Esophagus muscularis mucosa (tissue), 3 donors: Measurements from ENCODE around the gene B4GALT1.

Experiments
- POLR2A ChIP-seq: fragments of 450-650 bp; IDR thresholded peaks from one replicate; pipeline ENCODE4 v1.6.1; 2017; ENCODE audit warnings: antibody characterized with exemption, moderate library complexity, mild to moderate bottlenecking, low read depth
- POLR2AphosphoS5 ChIP-seq, 2 donors: sonication (generic); formaldehyde crosslinking; IDR thresholded peaks; one replicate each; pipeline ENCODE4 v1.6.1; 2017; ENCODE audit warnings: antibody characterized with exemption in 2 of 2
- TF ChIP-seq, protein P1 (sequence below), 3 experiments: fragments of 200-600 bp in 2 of 3; fragments of 450-650 bp in 1 of 3; sonication (generic) in 2 of 3; IDR thresholded peaks; one replicate each; pipeline ENCODE4 v1.5.1; 2017 to 2019; ENCODE audit warnings: antibody characterized with exemption in 3 of 3, mild to moderate bottlenecking in 2 of 3, moderate library complexity in 1 of 3

DNA sequence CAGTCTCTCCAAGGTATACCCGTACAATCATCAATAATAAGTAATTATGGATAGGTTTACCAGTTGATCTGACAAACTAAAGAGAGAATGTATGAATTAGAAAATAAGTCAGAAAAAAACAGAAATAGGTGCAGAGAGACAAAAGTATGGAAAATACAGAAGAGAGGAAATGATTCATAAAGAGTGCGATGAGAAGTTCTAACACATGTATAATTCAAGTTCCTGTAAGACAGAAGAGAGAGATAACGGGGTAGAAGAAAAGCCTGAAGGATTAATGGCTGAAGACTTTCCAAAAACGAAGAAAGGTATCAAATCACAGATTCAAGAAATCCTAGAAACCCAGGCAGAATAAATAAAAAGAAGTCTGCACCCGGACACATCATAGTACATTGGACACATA lies 74.5 kb downstream of the B4GALT1 start:
- TF ChIP-seq, protein P1, sequence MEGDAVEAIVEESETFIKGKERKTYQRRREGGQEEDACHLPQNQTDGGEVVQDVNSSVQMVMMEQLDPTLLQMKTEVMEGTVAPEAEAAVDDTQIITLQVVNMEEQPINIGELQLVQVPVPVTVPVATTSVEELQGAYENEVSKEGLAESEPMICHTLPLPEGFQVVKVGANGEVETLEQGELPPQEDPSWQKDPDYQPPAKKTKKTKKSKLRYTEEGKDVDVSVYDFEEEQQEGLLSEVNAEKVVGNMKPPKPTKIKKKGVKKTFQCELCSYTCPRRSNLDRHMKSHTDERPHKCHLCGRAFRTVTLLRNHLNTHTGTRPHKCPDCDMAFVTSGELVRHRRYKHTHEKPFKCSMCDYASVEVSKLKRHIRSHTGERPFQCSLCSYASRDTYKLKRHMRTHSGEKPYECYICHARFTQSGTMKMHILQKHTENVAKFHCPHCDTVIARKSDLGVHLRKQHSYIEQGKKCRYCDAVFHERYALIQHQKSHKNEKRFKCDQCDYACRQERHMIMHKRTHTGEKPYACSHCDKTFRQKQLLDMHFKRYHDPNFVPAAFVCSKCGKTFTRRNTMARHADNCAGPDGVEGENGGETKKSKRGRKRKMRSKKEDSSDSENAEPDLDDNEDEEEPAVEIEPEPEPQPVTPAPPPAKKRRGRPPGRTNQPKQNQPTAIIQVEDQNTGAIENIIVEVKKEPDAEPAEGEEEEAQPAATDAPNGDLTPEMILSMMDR (IDR thresholded peaks at IDR 0.05) = no peak
- TF ChIP-seq POLR2A (no peak), POLR2AphosphoS5 (IDR thresholded peaks at IDR 0.05) (no peak)
